HG03095 (cell line): ENCODE measurements around the gene ASTN2.

Experiments used
- ATAC-seq: cut with Tn5 transposase; IDR thresholded peaks from one replicate; pipeline ENCODE4 v1.9.1; 2021; ENCODE audit warnings: moderate library complexity; ENCODE audit not compliant: unreplicated experiment

ASTN2 gene

DNA sequence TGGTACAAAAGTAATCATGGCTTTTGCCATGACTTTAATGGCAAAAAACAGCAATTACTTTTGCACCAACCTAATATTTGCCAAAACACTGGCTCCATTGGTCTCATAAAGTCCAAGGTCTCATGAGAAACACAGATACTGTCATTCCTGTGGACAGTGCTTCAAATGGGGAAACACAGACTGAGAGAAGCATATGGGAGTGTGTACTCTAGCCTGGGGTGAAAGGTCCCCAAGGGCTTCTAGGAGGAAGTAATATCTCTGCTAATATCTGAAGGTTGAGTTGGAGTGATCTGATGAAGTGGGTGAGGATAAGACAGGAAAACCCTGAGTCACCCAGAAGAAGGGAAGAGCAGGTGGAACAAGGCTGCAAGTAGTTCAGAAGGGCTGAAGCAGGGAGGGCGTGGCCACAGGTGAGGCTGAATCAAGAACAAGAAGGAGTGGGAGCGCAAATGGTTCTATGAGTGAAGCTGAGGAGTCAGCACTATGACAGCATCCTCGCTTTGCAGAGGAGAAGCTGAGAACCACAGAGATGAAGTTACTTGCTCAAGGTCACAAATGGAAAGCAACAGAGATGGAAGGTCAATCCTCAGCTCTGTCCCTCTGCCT, 164.1 kb downstream of the ASTN2 start:
- ATAC-seq = no peak

GRCh38 chr9:117249799-117250198, 165.1 kb downstream of the ASTN2 start:
- no peak for ATAC-seq

GRCh38 chr9:117247266-117247665, 167.6 kb downstream of the ASTN2 start:
- ATAC-seq = no peak

DNA sequence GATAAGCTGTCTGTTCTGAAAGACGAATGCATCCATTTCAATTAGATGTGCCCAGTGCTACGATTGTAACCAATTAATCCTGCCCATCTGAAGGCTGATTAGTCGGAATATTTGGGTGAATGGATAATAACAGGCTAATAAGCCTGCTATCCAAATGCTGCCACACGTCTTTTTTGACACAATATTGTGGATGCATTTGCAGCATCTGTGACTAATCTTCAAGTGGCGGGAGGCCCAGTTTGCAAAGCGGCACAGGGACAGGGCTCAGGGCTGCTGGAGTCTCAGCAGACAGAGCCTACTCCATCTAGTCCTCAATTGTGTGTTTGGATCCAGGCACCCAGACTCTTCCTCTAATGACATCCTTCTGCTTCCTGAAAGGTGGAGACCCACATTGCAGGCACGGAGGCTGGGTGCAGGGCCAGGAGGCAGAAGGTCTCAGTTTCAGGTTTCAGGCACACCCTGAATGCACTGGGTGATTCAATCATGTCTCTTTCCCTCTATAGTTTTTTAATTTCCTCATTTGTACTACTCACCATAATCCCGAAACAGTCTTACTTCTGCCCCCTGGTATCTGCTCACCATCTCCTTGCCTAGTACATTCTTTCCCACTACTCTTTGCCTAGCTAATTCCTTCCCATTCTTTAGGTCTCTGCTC, 169.6 kb downstream of the ASTN2 start:
- no peak for ATAC-seq

DNA sequence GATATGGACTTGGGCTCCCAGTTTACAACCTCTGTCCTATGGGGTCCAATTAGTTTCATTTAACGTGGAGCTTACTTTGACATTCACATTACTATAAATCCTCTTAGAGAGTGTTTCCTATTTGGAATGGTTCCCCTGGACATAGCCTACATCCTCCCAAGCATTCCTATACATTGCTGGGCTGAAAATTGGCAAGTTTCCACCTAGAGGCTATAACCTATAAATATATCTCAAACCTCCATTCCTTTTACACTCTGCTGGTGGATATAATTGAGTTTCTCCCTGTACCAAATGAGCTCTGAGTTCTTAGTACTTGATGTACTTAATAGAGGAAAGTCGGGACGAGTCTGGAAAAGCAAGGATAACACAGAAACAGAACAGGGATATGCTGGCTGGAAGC, 172.8 kb downstream of the ASTN2 start:
- ATAC-seq = no peak

- no peak for ATAC-seq
Observed at GRCh38 chr9:117239428-117239827, 175.4 kb downstream of the ASTN2 start.

GRCh38 chr9:117234103-117234502, 180.8 kb downstream of the ASTN2 start:
- no peak for ATAC-seq

- no peak for ATAC-seq
Observed at GRCh38 chr9:117233016-117233415, 181.8 kb downstream of the ASTN2 start.

DNA sequence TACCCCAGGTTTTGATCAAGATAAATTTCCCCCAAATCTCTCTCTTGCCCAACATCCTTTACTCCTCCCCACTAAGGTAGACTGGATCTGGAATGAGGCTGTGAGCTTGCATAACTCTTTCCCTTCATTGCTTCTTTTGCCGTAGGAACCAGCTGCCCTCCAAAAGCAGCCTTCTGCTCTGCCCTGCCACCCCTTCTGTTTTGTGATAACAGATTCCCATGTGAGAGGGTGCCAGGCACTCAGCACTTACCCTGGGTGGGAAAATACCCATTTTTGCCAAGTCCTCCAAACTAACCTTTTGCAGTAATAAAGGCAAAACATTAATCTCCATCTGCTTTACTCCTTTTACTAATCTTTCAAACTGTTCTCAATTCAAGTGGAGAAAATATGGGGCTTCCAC, 182.6 kb downstream of the ASTN2 start:
- no peak for ATAC-seq

- ATAC-seq = no peak
Observed at GRCh38 chr9:117231012-117231411, 183.8 kb downstream of the ASTN2 start.

DNA sequence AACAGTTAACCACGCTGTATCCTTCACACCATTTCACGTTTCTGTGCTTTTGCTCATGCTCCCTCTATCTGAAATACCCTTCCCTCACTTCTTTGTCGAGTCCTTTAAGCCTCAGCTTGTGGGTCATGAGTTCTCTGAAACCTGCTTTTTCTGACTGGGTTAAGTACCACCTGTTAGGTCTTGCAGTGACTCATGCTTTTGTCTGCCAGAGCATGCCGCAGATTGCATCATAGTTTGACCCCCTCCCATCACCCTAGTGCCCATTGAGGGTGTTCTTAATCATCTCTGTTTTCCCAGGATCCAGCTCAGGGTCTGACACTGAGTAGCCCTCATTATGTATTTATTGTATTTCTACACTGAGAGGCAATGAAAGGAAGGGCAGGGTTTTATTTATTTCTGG, 190.2 kb downstream of the ASTN2 start:
- ATAC-seq = no peak

GRCh38 chr9:117218951-117219350, 195.9 kb downstream of the ASTN2 start:
- ATAC-seq = no peak

DNA sequence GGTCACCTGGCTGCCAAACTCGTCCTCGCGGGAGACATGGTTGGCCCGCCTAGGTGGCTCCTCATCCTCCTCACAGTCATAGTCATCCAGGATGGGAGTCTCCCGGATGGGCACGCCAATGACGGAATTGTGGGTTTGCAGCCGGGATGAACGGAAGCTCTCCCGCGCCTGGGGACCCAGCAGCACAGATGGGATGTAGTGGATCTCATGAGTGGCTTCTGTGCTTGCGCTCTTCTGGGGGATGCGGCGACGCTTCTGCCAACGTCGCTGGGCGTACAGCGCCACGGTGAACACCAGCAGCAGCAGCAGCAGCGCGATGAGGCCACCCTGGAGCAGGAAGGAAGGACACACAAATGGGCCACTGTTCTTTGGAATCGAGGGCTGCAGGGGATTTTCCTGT, 200.4 kb downstream of the ASTN2 start:
- no peak for ATAC-seq

DNA sequence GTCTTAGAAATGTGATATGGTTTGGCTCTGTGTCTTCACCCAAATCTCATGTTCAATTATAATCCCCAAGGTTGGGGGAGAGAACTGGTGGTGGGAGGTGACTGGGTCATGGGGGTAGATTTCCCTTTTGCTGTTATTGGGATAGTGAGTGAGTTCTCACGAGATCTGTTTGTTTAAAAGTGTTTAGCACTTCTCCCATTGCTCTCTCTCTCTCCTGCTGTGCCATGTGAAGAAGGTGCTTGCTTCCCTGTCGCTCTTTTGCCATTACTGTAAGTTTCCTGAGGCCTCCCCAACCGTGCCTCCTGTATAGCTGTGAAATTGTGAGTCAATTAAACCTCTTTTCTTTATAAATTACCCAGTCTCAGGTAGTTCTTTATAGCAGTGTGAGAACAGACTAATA, 203.6 kb downstream of the ASTN2 start:
- no peak for ATAC-seq

GRCh38 chr9:117205806-117206205, 209.1 kb downstream of the ASTN2 start:
- no peak for ATAC-seq

- no peak for ATAC-seq
Observed at GRCh38 chr9:117204971-117205370, 209.9 kb downstream of the ASTN2 start.

DNA sequence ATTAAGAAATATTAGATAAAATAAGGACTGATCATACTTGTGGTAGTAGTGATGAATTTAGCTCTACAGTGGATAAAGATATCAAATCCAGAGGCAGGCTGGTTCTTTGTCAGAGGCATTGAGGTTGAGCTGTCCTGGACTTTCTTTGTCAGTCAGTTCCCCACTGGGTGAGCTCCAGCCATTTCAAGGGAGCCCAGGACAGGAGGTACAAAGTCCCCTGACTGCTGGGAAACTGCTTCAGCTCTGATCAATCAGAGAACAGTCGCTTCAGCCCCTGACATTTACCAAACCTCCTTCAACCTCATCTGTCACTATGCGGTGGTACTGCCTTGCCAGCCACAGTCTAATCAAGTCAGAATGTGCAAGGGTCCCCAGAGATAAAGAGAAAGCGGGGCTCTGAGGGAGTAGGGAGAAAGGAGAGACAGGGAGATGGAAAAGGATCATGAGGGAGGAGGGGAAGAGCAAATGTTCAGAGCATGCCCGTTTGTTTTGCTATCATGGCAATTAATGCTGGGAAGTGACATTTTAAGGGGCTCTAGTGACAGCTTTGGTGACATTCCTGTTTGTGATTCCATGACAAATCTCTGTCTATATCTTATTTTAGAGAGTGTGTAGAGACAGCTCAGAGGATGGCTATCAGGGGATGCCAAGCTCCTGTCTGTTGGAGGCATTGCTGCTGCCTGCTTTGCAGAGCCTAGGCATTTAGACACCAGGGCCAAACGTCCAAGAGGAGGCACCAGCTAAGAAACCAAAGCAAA, 223.2 kb downstream of the ASTN2 start:
- no peak for ATAC-seq

- no peak for ATAC-seq
Observed at GRCh38 chr9:117189121-117189520, 225.7 kb downstream of the ASTN2 start.

- no peak for ATAC-seq
Observed at GRCh38 chr9:117188394-117188793, 226.5 kb downstream of the ASTN2 start.

DNA sequence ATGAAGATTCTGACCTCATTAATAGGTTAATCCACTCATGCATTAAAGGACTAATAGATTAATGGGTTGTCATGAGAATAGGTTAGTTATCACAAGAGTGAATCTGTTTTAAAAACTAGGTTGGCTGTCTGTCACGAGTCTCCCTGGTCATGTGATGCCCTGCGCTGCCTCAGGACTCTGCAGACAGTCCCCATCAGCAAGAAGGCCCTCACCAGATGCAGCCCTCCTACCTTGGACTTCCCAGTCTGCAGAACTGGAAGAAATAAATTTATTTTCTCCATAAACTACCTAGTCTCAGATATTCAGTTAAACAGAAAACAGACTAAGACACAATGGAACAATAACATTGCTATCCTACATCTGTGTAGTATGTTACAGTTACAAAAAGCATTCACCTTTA, 227.4 kb downstream of the ASTN2 start:
- ATAC-seq = no peak

GRCh38 chr9:117184173-117184572, 230.7 kb downstream of the ASTN2 start:
- no peak for ATAC-seq

DNA sequence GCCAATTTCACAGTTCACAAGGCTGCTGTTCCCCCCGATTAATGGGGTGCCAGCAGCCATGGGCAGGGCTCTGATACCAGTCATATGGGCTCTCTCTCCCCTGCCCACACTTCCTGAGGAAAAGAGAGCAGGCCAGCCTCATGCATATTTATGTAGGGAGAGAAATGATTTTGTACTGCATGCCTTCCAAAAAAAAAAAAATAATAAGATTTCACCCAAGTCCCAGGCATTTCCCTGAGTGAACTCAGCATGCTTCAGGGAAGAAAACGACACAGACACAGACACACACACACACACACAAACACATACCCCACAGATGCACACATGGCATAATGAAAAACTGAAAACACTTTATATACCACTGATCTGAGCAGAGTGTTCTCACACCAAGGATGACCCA, 232.8 kb downstream of the ASTN2 start:
- ATAC-seq = no peak
